Measurements from ENCODE around the gene XXYLT1. TPM values are rescaled to one million over a fixed set of nuclear protein-coding genes. Genes with fewer than 3 reads are reported as not detected.

Gene XXYLT1
- total RNA-seq, 1 experiment from 2014 or later, result 7.3 TPM

- H3K4me2 ChIP-seq (ENCODE audit: low read depth, low read length, poor library complexity, severe bottlenecking), result no peak overlapping the region
- H3K36me3 ChIP-seq (ENCODE audit: insufficient read depth, low read length), result no peaks in the 10 kb centered on the region; the same call in 1 of the 2 replicates
- H3K27ac ChIP-seq (ENCODE audit: low read length), result no peak overlapping the region
- DNase-seq, result no peak
- H3K9ac ChIP-seq (ENCODE audit: low read length), result no peak overlapping the region
- no peaks in the 10 kb centered on the region for H3K4me1 ChIP-seq (ENCODE audit: low read length)
- H2AFZ ChIP-seq (ENCODE audit: low read length), result no peak overlapping the region
- no peaks in the 10 kb centered on the region for H3K9me2 ChIP-seq (replicated peaks; ENCODE audit: insufficient read depth, low read length)
- H3K4me3 ChIP-seq (ENCODE audit: low read length), result no peak overlapping the region
- no peaks in the 10 kb centered on the region for H3K79me2 ChIP-seq (ENCODE audit: low read length)
- peaks cover 33% of the 10 kb centered on the region for H4K20me1 ChIP-seq (ENCODE audit: insufficient read depth, low read depth, low read length)
- no peaks in the 10 kb centered on the region for H3K27me3 ChIP-seq (ENCODE audit: low read length)
- peaks cover 15% of the 10 kb centered on the region; the same call in 1 of the 2 replicates for H3K9me3 ChIP-seq (ENCODE audit: low read length)
These were observed 127.7 kb downstream of the XXYLT1 start for GRCh38 chr3:195143221-195143620.

- peaks cover 15% of the 10 kb centered on the region; the same call in 1 of the 2 replicates for H3K9me3 ChIP-seq (ENCODE audit: low read length)
- no peak overlapping the region for H2AFZ ChIP-seq (ENCODE audit: low read length)
- H3K27ac ChIP-seq (ENCODE audit: low read length), result no peak overlapping the region
- H3K9ac ChIP-seq (ENCODE audit: low read length), result no peak overlapping the region
- H3K79me2 ChIP-seq (ENCODE audit: low read length), result no peaks in the 10 kb centered on the region
- no peaks in the 10 kb centered on the region for H3K27me3 ChIP-seq (ENCODE audit: low read length)
- H3K4me3 ChIP-seq (ENCODE audit: low read length), result no peak overlapping the region
- H3K9me2 ChIP-seq (replicated peaks; ENCODE audit: insufficient read depth, low read length), result no peaks in the 10 kb centered on the region
- no peaks in the 10 kb centered on the region for H3K4me1 ChIP-seq (ENCODE audit: low read length)
- no peak for DNase-seq
- no peak overlapping the region for H3K4me2 ChIP-seq (ENCODE audit: low read depth, low read length, poor library complexity, severe bottlenecking)
- peaks cover 26% of the 10 kb centered on the region for H4K20me1 ChIP-seq (ENCODE audit: insufficient read depth, low read depth, low read length)
- H3K36me3 ChIP-seq (ENCODE audit: insufficient read depth, low read length), result no peaks in the 10 kb centered on the region; the same call in 1 of the 2 replicates
These were observed 128.4 kb downstream of the XXYLT1 start for GRCh38 chr3:195142519-195142918.

- H4K20me1 ChIP-seq (ENCODE audit: insufficient read depth, low read depth, low read length), result peaks cover 15% of the 10 kb centered on the region
- H3K4me3 ChIP-seq (ENCODE audit: low read length), result no peak overlapping the region
- no peaks in the 10 kb centered on the region for H3K79me2 ChIP-seq (ENCODE audit: low read length)
- no peaks in the 10 kb centered on the region; the same call in 1 of the 2 replicates for H3K36me3 ChIP-seq (ENCODE audit: insufficient read depth, low read length)
- H2AFZ ChIP-seq (ENCODE audit: low read length), result no peak overlapping the region
- H3K9ac ChIP-seq (ENCODE audit: low read length), result no peak overlapping the region
- no peaks in the 10 kb centered on the region for H3K27me3 ChIP-seq (ENCODE audit: low read length)
- peaks cover 15% of the 10 kb centered on the region; the same call in 1 of the 2 replicates for H3K9me3 ChIP-seq (ENCODE audit: low read length)
- H3K27ac ChIP-seq (ENCODE audit: low read length), result no peak overlapping the region
- no peak for DNase-seq
- no peaks in the 10 kb centered on the region for H3K9me2 ChIP-seq (replicated peaks; ENCODE audit: insufficient read depth, low read length)
- H3K4me1 ChIP-seq (ENCODE audit: low read length), result no peaks in the 10 kb centered on the region
- no peak overlapping the region for H3K4me2 ChIP-seq (ENCODE audit: low read depth, low read length, poor library complexity, severe bottlenecking)
These were observed 129.9 kb downstream of the XXYLT1 start for GRCh38 chr3:195140816-195141793.

GRCh38 chr3:195140410-195140809 lies 130.5 kb downstream of the XXYLT1 start:
- no peaks in the 10 kb centered on the region for H3K27me3 ChIP-seq (ENCODE audit: low read length)
- no peaks in the 10 kb centered on the region for H3K79me2 ChIP-seq (ENCODE audit: low read length)
- no peak overlapping the region for H3K9ac ChIP-seq (ENCODE audit: low read length)
- no peaks in the 10 kb centered on the region for H3K9me2 ChIP-seq (replicated peaks; ENCODE audit: insufficient read depth, low read length)
- no peak overlapping the region for H3K4me2 ChIP-seq (ENCODE audit: low read depth, low read length, poor library complexity, severe bottlenecking)
- H3K4me3 ChIP-seq (ENCODE audit: low read length), result no peak overlapping the region
- peaks cover 9% of the 10 kb centered on the region for H4K20me1 ChIP-seq (ENCODE audit: insufficient read depth, low read depth, low read length)
- peaks cover 15% of the 10 kb centered on the region; the same call in 1 of the 2 replicates for H3K9me3 ChIP-seq (ENCODE audit: low read length)
- H3K27ac ChIP-seq (ENCODE audit: low read length), result no peak overlapping the region
- DNase-seq, result no peak
- no peak overlapping the region for H2AFZ ChIP-seq (ENCODE audit: low read length)
- no peaks in the 10 kb centered on the region for H3K4me1 ChIP-seq (ENCODE audit: low read length)
- no peaks in the 10 kb centered on the region; the same call in 1 of the 2 replicates for H3K36me3 ChIP-seq (ENCODE audit: insufficient read depth, low read length)

GRCh38 chr3:195139876-195140240 lies 131.1 kb downstream of the XXYLT1 start:
- H3K9ac ChIP-seq (ENCODE audit: low read length), result no peak overlapping the region

GRCh38 chr3:195139091-195139875 lies 131.7 kb downstream of the XXYLT1 start:
- Histone ChIP-seq H2AFZ (ENCODE audit: low read length) (no peak overlapping the region), H3K4me1 (ENCODE audit: low read length) (no peaks in the 10 kb centered on the region), H3K9me3 (ENCODE audit: low read length) (peaks cover 15% of the 10 kb centered on the region; the same call in 1 of the 2 replicates), H3K36me3 (ENCODE audit: insufficient read depth, low read length) (no peaks in the 10 kb centered on the region; the same call in 1 of the 2 replicates), H3K4me2 (ENCODE audit: low read depth, low read length, poor library complexity, severe bottlenecking) (no peak overlapping the region), H3K79me2 (ENCODE audit: low read length) (no peaks in the 10 kb centered on the region), H3K9ac (ENCODE audit: low read length) (no peak overlapping the region), H3K27me3 (ENCODE audit: low read length) (no peaks in the 10 kb centered on the region), H4K20me1 (ENCODE audit: insufficient read depth, low read depth, low read length) (peaks cover 18% of the 10 kb centered on the region), H3K9me2 (replicated peaks; ENCODE audit: insufficient read depth, low read length) (no peaks in the 10 kb centered on the region), H3K27ac (ENCODE audit: low read length) (no peak overlapping the region), H3K4me3 (ENCODE audit: low read length) (no peak overlapping the region)
- no peak for DNase-seq

More at GRCh38 chr3:195139876-195140240, 131.1 kb downstream of the XXYLT1 start:
- H3K9me3 ChIP-seq (ENCODE audit: low read length), result peaks cover 15% of the 10 kb centered on the region; the same call in 1 of the 2 replicates
- H2AFZ ChIP-seq (ENCODE audit: low read length), result no peak overlapping the region
- H3K4me1 ChIP-seq (ENCODE audit: low read length), result no peaks in the 10 kb centered on the region
- H3K36me3 ChIP-seq (ENCODE audit: insufficient read depth, low read length), result no peaks in the 10 kb centered on the region; the same call in 1 of the 2 replicates
- H3K4me3 ChIP-seq (ENCODE audit: low read length), result no peak overlapping the region
- H3K4me2 ChIP-seq (ENCODE audit: low read depth, low read length, poor library complexity, severe bottlenecking), result no peak overlapping the region
- H3K27me3 ChIP-seq (ENCODE audit: low read length), result no peaks in the 10 kb centered on the region
- H3K9me2 ChIP-seq (replicated peaks; ENCODE audit: insufficient read depth, low read length), result no peaks in the 10 kb centered on the region
- H3K27ac ChIP-seq (ENCODE audit: low read length), result no peak overlapping the region
- H4K20me1 ChIP-seq (ENCODE audit: insufficient read depth, low read depth, low read length), result peaks cover 13% of the 10 kb centered on the region
- DNase-seq, result no peak
- H3K79me2 ChIP-seq (ENCODE audit: low read length), result no peaks in the 10 kb centered on the region

GRCh38 chr3:195137638-195138588 lies 133.0 kb downstream of the XXYLT1 start:
- no peak overlapping the region for H3K4me3 ChIP-seq (ENCODE audit: low read length)
- H3K27me3 ChIP-seq (ENCODE audit: low read length), result no peaks in the 10 kb centered on the region
- no peak overlapping the region for H3K27ac ChIP-seq (ENCODE audit: low read length)
- no peak overlapping the region for H2AFZ ChIP-seq (ENCODE audit: low read length)
- peaks cover 23% of the 10 kb centered on the region for H4K20me1 ChIP-seq (ENCODE audit: insufficient read depth, low read depth, low read length)
- peaks cover 15% of the 10 kb centered on the region; the same call in 1 of the 2 replicates for H3K9me3 ChIP-seq (ENCODE audit: low read length)
- no peaks in the 10 kb centered on the region for H3K9me2 ChIP-seq (replicated peaks; ENCODE audit: insufficient read depth, low read length)
- no peaks in the 10 kb centered on the region; the same call in 1 of the 2 replicates for H3K36me3 ChIP-seq (ENCODE audit: insufficient read depth, low read length)
- DNase-seq, result no peak
- H3K9ac ChIP-seq (ENCODE audit: low read length), result no peak overlapping the region
- no peaks in the 10 kb centered on the region for H3K4me1 ChIP-seq (ENCODE audit: low read length)
- no peak overlapping the region for H3K4me2 ChIP-seq (ENCODE audit: low read depth, low read length, poor library complexity, severe bottlenecking)
- H3K79me2 ChIP-seq (ENCODE audit: low read length), result no peaks in the 10 kb centered on the region
